ENCODE measurements around the gene NCKAP5. TPM values are rescaled to one million over a fixed set of nuclear protein-coding genes. Genes with fewer than 3 reads are reported as not detected.
A peak's percentile ranks its signal among the peaks of the same experiment; 100 is the strongest.

Gene NCKAP5
- total and polyA plus RNA-seq, 4 donors, result 0.57 to 2.8 (median 2.4) TPM

- 86% methylated on average over 18 of the region's 18 CpGs for WGBS
- no peak for DNase-seq (ENCODE audit: low spot score)
- Histone ChIP-seq H3K36me3 (ENCODE audit: control insufficient read depth in 4 of 4, insufficient read depth in 3 of 4, low read depth in 1 of 4, low read length in 3 of 4) (no peaks in the 10 kb centered on the region), H3K4me1 (ENCODE audit: control insufficient read depth in 4 of 4, insufficient read depth in 4 of 4, low read length in 3 of 4) (peaks cover 2 to 20% (median 14%) of the 10 kb centered on the region in 4 donors), H3K27ac (ENCODE audit: low read depth in 1 of 2, low read length in 2 of 2) (no peak overlapping the region), H3K9ac (ENCODE audit: low read depth in 1 of 2, low read length in 2 of 2) (no peak overlapping the region), H3K27me3 (ENCODE audit: control insufficient read depth in 4 of 4, insufficient read depth in 4 of 4, low read length in 3 of 4) (no peaks in the 10 kb centered on the region), H3K4me3 (ENCODE audit: low read depth in 1 of 3, low read length in 3 of 3) (no peak overlapping the region), H3K9me3 (ENCODE audit: control insufficient read depth in 4 of 4, low read length in 3 of 4) (no peaks in the 10 kb centered on the region)
- no peak for TF ChIP-seq ZBTB33 (IDR thresholded peaks at IDR 0.05)
- TF ChIP-seq RXRA (IDR thresholded peaks at IDR 0.05), result no peak
- TF ChIP-seq SP1 (IDR thresholded peaks at IDR 0.05), result no peak
- TF ChIP-seq FOXA2 (IDR thresholded peaks at IDR 0.05), result no peak
- TF ChIP-seq JUND (IDR thresholded peaks at IDR 0.05), result no peak
- no peak for TF ChIP-seq FOXA1 (IDR thresholded peaks at IDR 0.05)
- no peak for TF ChIP-seq ATF3 (IDR thresholded peaks at IDR 0.05)
- TF ChIP-seq RAD21 (IDR thresholded peaks at IDR 0.05), result no peak
- no peak for TF ChIP-seq REST (IDR thresholded peaks at IDR 0.05)
- TF ChIP-seq TAF1 (conservative IDR thresholded peaks at IDR 0.05), result no peak
- TF ChIP-seq YY1 (IDR thresholded peaks at IDR 0.05), result no peak
- TF ChIP-seq HNF4G (IDR thresholded peaks at IDR 0.05), result no peak
- TF ChIP-seq HNF4A (conservative IDR thresholded peaks at IDR 0.05), result no peak
- TF ChIP-seq EGR1 (IDR thresholded peaks at IDR 0.05; ENCODE audit: low read depth in 2 of 2), result no peak
- no peak for TF ChIP-seq GABPA (IDR thresholded peaks at IDR 0.05 in 1 of 2, conservative IDR thresholded peaks at IDR 0.05 in 1 of 2)
Measured at GRCh38 chr2:132645722-132646539, 922.3 kb downstream of the NCKAP5 start.

- peak; percentile 33 for DNase-seq (ENCODE audit: low spot score)
- H3K27ac ChIP-seq (ENCODE audit: low read depth in 1 of 2, low read length in 2 of 2), result no peak overlapping the region
Measured at GRCh38 chr2:132645176-132645575, 923.1 kb downstream of the NCKAP5 start.

More at GRCh38 chr2:132645176-132645575, 923.1 kb downstream of the NCKAP5 start:
- TF ChIP-seq SP1 (IDR thresholded peaks at IDR 0.05), result peak; percentile 22
- peak in 1 of 2 donors; percentile 27 for TF ChIP-seq RXRA (IDR thresholded peaks at IDR 0.05)
- TF ChIP-seq CTCF (IDR thresholded peaks at IDR 0.05; ENCODE audit: low read depth, low read length, missing input control), result no peak
- H3K4me1 ChIP-seq (ENCODE audit: control insufficient read depth in 4 of 4, insufficient read depth in 4 of 4, low read length in 3 of 4), result peaks cover 2 to 16% (median 13%) of the 10 kb centered on the region in 4 donors
- H3K36me3 ChIP-seq (ENCODE audit: control insufficient read depth in 4 of 4, insufficient read depth in 3 of 4, low read depth in 1 of 4, low read length in 3 of 4), result no peaks in the 10 kb centered on the region
- no peaks in the 10 kb centered on the region for H3K27me3 ChIP-seq (ENCODE audit: control insufficient read depth in 4 of 4, insufficient read depth in 4 of 4, low read length in 3 of 4)
- 85% methylated on average over 35 of the region's 35 CpGs for WGBS
- H3K9ac ChIP-seq (ENCODE audit: low read depth in 1 of 2, low read length in 2 of 2), result no peak overlapping the region
- H3K9me3 ChIP-seq (ENCODE audit: control insufficient read depth in 4 of 4, low read length in 3 of 4), result no peaks in the 10 kb centered on the region
- no peak overlapping the region for H3K4me3 ChIP-seq (ENCODE audit: low read depth in 1 of 3, low read length in 3 of 3)
